ENCODE results near the gene HOPX.
"Not testable (repeated sequence)": the region's sequence is repeated elsewhere in the genome, so short reads cannot be mapped to it uniquely, and the experiment has no call there.

GRCh38 chr4:56693476-56693875, 12.4 kb upstream of the HOPX start:
- not testable (repeated sequence) for TF ChIP-seq CTCF, POLR2A, POLR2AphosphoS5, EP300 (IDR thresholded peaks at IDR 0.05)

Measured in stomach (tissue), 4 donors.